GM21717 (cell line): ENCODE results near the gene GALNT15.

Experiments used
- ATAC-seq: cut with Tn5 transposase; IDR thresholded peaks from one replicate; pipeline ENCODE4 v1.9.1; 2021; ENCODE audit warnings: mild to moderate bottlenecking, moderate library complexity; ENCODE audit not compliant: unreplicated experiment

Gene GALNT15

GRCh38 chr3:16174389-16174788, at the start of gene GALNT15:
Gene GALNT15, plus strand, starts transcription at chr3:16174680. Its CDS starts 472 bp downstream, at chr3:16175152.
- ATAC-seq: no peak

- ATAC-seq: no peak
These were observed 47.8 kb upstream of the GALNT15 start for GRCh38 chr3:16126634-16127033.

- ATAC-seq: no peak
These were observed 47.2 kb upstream of the GALNT15 start for GRCh38 chr3:16127249-16127648.

- no peak for ATAC-seq
These were observed 44.4 kb upstream of the GALNT15 start for GRCh38 chr3:16130066-16130465.

- ATAC-seq: no peak
These were observed 42.3 kb upstream of the GALNT15 start for GRCh38 chr3:16132190-16132589.

- ATAC-seq: no peak
These were observed 41.6 kb upstream of the GALNT15 start for GRCh38 chr3:16132928-16133327.

- no peak for ATAC-seq
These were observed 40.1 kb upstream of the GALNT15 start for GRCh38 chr3:16134173-16134928.

- no peak for ATAC-seq
These were observed 38.4 kb upstream of the GALNT15 start for GRCh38 chr3:16136055-16136454.

GRCh38 chr3:16137044-16137443, 37.4 kb upstream of the GALNT15 start:
- no peak for ATAC-seq

- no peak for ATAC-seq
These were observed 36.5 kb upstream of the GALNT15 start for GRCh38 chr3:16137977-16138376.

GRCh38 chr3:16140116-16140893, 34.2 kb upstream of the GALNT15 start:
- ATAC-seq: no peak

GRCh38 chr3:16140894-16141285, 33.6 kb upstream of the GALNT15 start:
- no peak for ATAC-seq

GRCh38 chr3:16142350-16143025, 32.0 kb upstream of the GALNT15 start:
- ATAC-seq: no peak

- ATAC-seq: no peak
These were observed 30.5 kb upstream of the GALNT15 start for GRCh38 chr3:16143861-16144447.

GRCh38 chr3:16145176-16145575, 29.3 kb upstream of the GALNT15 start:
- no peak for ATAC-seq

- ATAC-seq: peak; percentile 57
These were observed 28.3 kb upstream of the GALNT15 start for GRCh38 chr3:16146015-16146730.

GRCh38 chr3:16147220-16147994, 27.1 kb upstream of the GALNT15 start:
- ATAC-seq: no peak

GRCh38 chr3:16148213-16148612, 26.3 kb upstream of the GALNT15 start:
- no peak for ATAC-seq

- ATAC-seq: no peak
These were observed 25.7 kb upstream of the GALNT15 start for GRCh38 chr3:16148783-16149182.

- no peak for ATAC-seq
These were observed 24.2 kb upstream of the GALNT15 start for GRCh38 chr3:16150285-16150684.
